ENCODE results near the gene ATP5PF. TPM values are rescaled to one million over a fixed set of nuclear protein-coding genes. Genes with fewer than 3 reads are reported as not detected.

ATP5PF gene
- total and polyA plus RNA-seq, 2 of the 4 experiments (the other 2 are of a cell fraction), result 76.0 to 190 TPM

GRCh38 chr21:25760061-25760460 is 25.4 kb upstream of the ATP5PF start:
- Histone ChIP-seq H4K5ac (ENCODE audit: low read depth, low read length) (no peak overlapping the region), H3K23ac (ENCODE audit: low read depth, low read length) (no peak overlapping the region), H3K4ac (ENCODE audit: low read depth, low read length) (no peak overlapping the region), H3K14ac (replicated peaks; ENCODE audit: low read depth, low read length) (no peak overlapping the region), H4K8ac (ENCODE audit: low read depth in 2 of 2, low read length in 2 of 2) (no peak overlapping the region), H3K9me3 (ENCODE audit: control insufficient read depth, insufficient read depth, low read length) (no peaks in the 10 kb centered on the region), H3K36me3 (ENCODE audit: control insufficient read depth, insufficient read depth, low read length) (peaks cover 16% of the 10 kb centered on the region; the same call in 1 of the 2 replicates), H2AK9ac (replicated peaks; ENCODE audit: low read depth, low read length, poor library complexity) (no peak overlapping the region), H2AK5ac (ENCODE audit: low read depth, low read length) (no peak overlapping the region), H3K4me2 (ENCODE audit: low read depth, low read length) (peak overlapping the region; percentile 63; the same call in 1 of the 2 replicates), H2AFZ (replicated peaks; ENCODE audit: low read length, poor library complexity) (no peak overlapping the region), H3K27me3 (ENCODE audit: control insufficient read depth, insufficient read depth, low read length) (no peaks in the 10 kb centered on the region), H2BK20ac (ENCODE audit: low read depth, low read length) (no peak overlapping the region), H2BK15ac (ENCODE audit: low read depth, low read length) (no peak overlapping the region), H3K9me1 (ENCODE audit: insufficient read depth, low read length) (no peaks in the 10 kb centered on the region; the same call in 1 of the 2 replicates), H3K4me1 (ENCODE audit: control insufficient read depth, insufficient read depth, low read length) (peaks cover 5% of the 10 kb centered on the region), H3K9ac (ENCODE audit: low read depth, low read length) (no peak overlapping the region), H3K56ac (ENCODE audit: extremely low read depth, insufficient read depth, low read length) (no peak overlapping the region), H2BK120ac (ENCODE audit: low read depth, low read length) (no peak overlapping the region), H4K20me1 (ENCODE audit: insufficient read depth, low read length) (no peaks in the 10 kb centered on the region), H3K79me1 (ENCODE audit: low read depth in 1 of 2, low read length in 2 of 2) (0 out of 4 replicates have a peak, but pooled peaks cover 3 to 4% of the 10 kb centered on the region in 2 experiments), H2BK5ac (ENCODE audit: low read depth, low read length, poor library complexity, severe bottlenecking) (no peak overlapping the region), H3K27ac (ENCODE audit: insufficient read depth, low read length) (no peak overlapping the region), H3K4me3 (ENCODE audit: insufficient read depth, low read depth, low read length) (no peak overlapping the region), H3K18ac (ENCODE audit: low read depth, low read length) (no peak overlapping the region), H4K91ac (ENCODE audit: insufficient read depth, low read depth, low read length) (no peak overlapping the region)
- no CpG with 5 or more reads among the region's 3 CpGs for WGBS, 2 experiments (ENCODE audit: extremely low coverage in 2 of 2, insufficient read length in 1 of 2)
- intact Hi-C loops (cut with micrococcal nuclease), result loop anchor here (1.0 kb wide), 1 partner anchor 40 kb away; no protein-coding TSS in a partner anchor
- BruUV-seq (replicated peaks), result no TSS peak
- ChIA-PET POLR2A (ENCODE audit: unreplicated experiment) (no interaction called here), CTCF (interaction anchor here (0.6 to 0.7 kb wide), 2 partner anchors 15 to 66 kb away, joined by 3 to 10 read pairs; no protein-coding TSS in a partner anchor)
- DNase-seq (no peak), ATAC-seq (ENCODE audit: low read depth) (no peak)
- dilution Hi-C loops (cut with HindIII; ENCODE audit: low sequenced_read_pairs, unreplicated experiment), result no loop called here
- in situ Hi-C loops (cut with MboI; ENCODE audit: low sequenced_read_pairs), result no loop called here
- no peak for TF ChIP-seq MAZ (IDR thresholded peaks at IDR 0.05; ENCODE audit: borderline replicate concordance, low read depth, low read length)
- TF ChIP-seq ELK1 (IDR thresholded peaks at IDR 0.05; ENCODE audit: borderline replicate concordance, low read depth, low read length), result no peak
- no peak for TF ChIP-seq USF2 (IDR thresholded peaks at IDR 0.05; ENCODE audit: low read depth, low read length)
- TF ChIP-seq SMC3 (IDR thresholded peaks at IDR 0.05; ENCODE audit: low read depth, low read length), result no peak
- no peak for TF ChIP-seq RCOR1 (IDR thresholded peaks at IDR 0.05; ENCODE audit: insufficient replicate concordance, low read length)
- no peak for TF ChIP-seq NFE2L2 (IDR thresholded peaks at IDR 0.05; ENCODE audit: low read depth, low read length)
- TF ChIP-seq RFX5 (IDR thresholded peaks at IDR 0.05; ENCODE audit: low read depth, low read length), result no peak
- no peak for TF ChIP-seq MXI1 (IDR thresholded peaks at IDR 0.05; ENCODE audit: borderline replicate concordance, low read depth, low read length)
- TF ChIP-seq FOS (IDR thresholded peaks at IDR 0.05; ENCODE audit: low read depth, low read length), result no peak

Data from IMR-90 (cell line).